ENCODE data around the gene CSF1R. TPM values are rescaled to one million over a fixed set of nuclear protein-coding genes. Genes with fewer than 3 reads are reported as not detected.

Gene CSF1R
- total RNA-seq, 1 donor from 2014 or later: 74.8 TPM

GRCh38 chr5:150122158-150122510 is 35.8 kb upstream of the CSF1R start:
- intact Hi-C loops (cut with DNase I): no loop called here
- DNase-seq (ENCODE audit: low spot score): peak; percentile 54
- no peak for ATAC-seq

GRCh38 chr5:150121448-150122157 is 35.2 kb upstream of the CSF1R start:
- intact Hi-C loops (cut with DNase I): no loop called here
- DNase-seq (ENCODE audit: low spot score) (peak; percentile 51), ATAC-seq (no peak)

- intact Hi-C loops (cut with DNase I): no loop called here
- DNase-seq (ENCODE audit: low spot score) (peak; percentile 45), ATAC-seq (no peak)
These were observed 34.5 kb upstream of the CSF1R start for GRCh38 chr5:150120617-150121447.

- no peak for ATAC-seq
- DNase-seq (ENCODE audit: low spot score): peak; percentile 50
- intact Hi-C loops (cut with DNase I): no loop called here
These were observed 33.7 kb upstream of the CSF1R start for GRCh38 chr5:150120062-150120441.

- ATAC-seq (no peak), DNase-seq (ENCODE audit: low spot score) (peak; percentile 58)
- intact Hi-C loops (cut with DNase I): no loop called here
These were observed 33.2 kb upstream of the CSF1R start for GRCh38 chr5:150119421-150120061.

GRCh38 chr5:150118561-150119229 is 32.3 kb upstream of the CSF1R start:
- no peak for DNase-seq (ENCODE audit: low spot score)
- ATAC-seq: no peak
- intact Hi-C loops (cut with DNase I): no loop called here

- ATAC-seq (no peak), DNase-seq (ENCODE audit: low spot score) (peak; percentile 18)
- intact Hi-C loops (cut with DNase I): no loop called here
These were observed 31.7 kb upstream of the CSF1R start for GRCh38 chr5:150117945-150118560.

- ATAC-seq (no peak), DNase-seq (ENCODE audit: low spot score) (no peak)
- intact Hi-C loops (cut with DNase I): no loop called here
These were observed 30.5 kb upstream of the CSF1R start for GRCh38 chr5:150116667-150117400.

GRCh38 chr5:150114773-150115408 is 28.5 kb upstream of the CSF1R start:
- intact Hi-C loops (cut with DNase I): no loop called here
- no peak for DNase-seq (ENCODE audit: low spot score)

GRCh38 chr5:150114102-150114641 is 27.8 kb upstream of the CSF1R start:
- intact Hi-C loops (cut with DNase I): no loop called here
- DNase-seq (ENCODE audit: low spot score): no peak
- ATAC-seq: peak; percentile 5

More at GRCh38 chr5:150114773-150115408, 28.5 kb upstream of the CSF1R start:
- ATAC-seq: no peak

- DNase-seq (ENCODE audit: low spot score) (peak; percentile 60), ATAC-seq (peak; percentile 48)
- intact Hi-C loops (cut with DNase I): no loop called here
These were observed 26.8 kb upstream of the CSF1R start for GRCh38 chr5:150113047-150113744.

- intact Hi-C loops (cut with DNase I): no loop called here
- DNase-seq (ENCODE audit: low spot score): peak; percentile 72
- ATAC-seq: peak; percentile 59
These were observed 26.1 kb upstream of the CSF1R start for GRCh38 chr5:150112201-150113046.

- DNase-seq (ENCODE audit: low spot score): peak; percentile 56
These were observed 24.8 kb upstream of the CSF1R start for GRCh38 chr5:150111122-150111521.

GRCh38 chr5:150109921-150110320 is 23.6 kb upstream of the CSF1R start:
- DNase-seq (ENCODE audit: low spot score) (no peak), ATAC-seq (no peak)
- intact Hi-C loops (cut with DNase I): no loop called here

More at GRCh38 chr5:150111122-150111521, 24.8 kb upstream of the CSF1R start:
- intact Hi-C loops (cut with DNase I): no loop called here
- ATAC-seq: no peak

- intact Hi-C loops (cut with DNase I): no loop called here
- no peak for DNase-seq (ENCODE audit: low spot score)
- no peak for ATAC-seq
These were observed 22.6 kb upstream of the CSF1R start for GRCh38 chr5:150108711-150109514.

Measured in sciatic nerve (tissue), 2 donors.